ENCODE results near the gene TBC1D3B. TPM values are rescaled to one million over a fixed set of nuclear protein-coding genes. Genes with fewer than 3 reads are reported as not detected.
"Not testable (repeated sequence)": the region's sequence is repeated elsewhere in the genome, so short reads cannot be mapped to it uniquely, and the experiment has no call there.

TBC1D3B gene
- total and polyA plus RNA-seq, 2 of the 13 experiments (the other 11 are each of a cell fraction or from before 2014, with no cell fraction given) = 1.1 to 1.8 TPM

GRCh38 chr17:36212272-36212605 is 35.8 kb upstream of the TBC1D3B start:
- POLR2A ChIA-PET = no interaction called here
- in situ Hi-C loops (cut with HindIII; ENCODE audit: extremely low pct_ligation_motif_present, low pct_unique_long_range_greater_than_20kb) = no loop called here
- Histone ChIP-seq H3K4me3 (replicated peaks in 1 of 3; ENCODE audit: insufficient read depth in 1 of 3, low read depth in 2 of 3, low read length in 3 of 3) (no peak overlapping the region), H2AFZ (ENCODE audit: low read length) (no peak overlapping the region), H3K79me2 (ENCODE audit: insufficient read depth, low read length) (no peaks in the 10 kb centered on the region), H3K36me3 (replicated peaks in 1 of 2; ENCODE audit: control insufficient read depth in 1 of 2, insufficient read depth in 2 of 2, low read length in 2 of 2) (no peaks in the 10 kb centered on the region), H3K27ac (ENCODE audit: extremely low read length, insufficient read depth, low read length) (no peak overlapping the region), H4K20me1 (ENCODE audit: insufficient read depth, low read length) (no peaks in the 10 kb centered on the region), H3K9ac (ENCODE audit: insufficient read depth, low read depth, low read length) (no peak overlapping the region), H3K9me3 (ENCODE audit: low read length) (no peaks in the 10 kb centered on the region), H3K27me3 (ENCODE audit: control insufficient read depth in 1 of 2, insufficient read depth in 2 of 2, low read length in 2 of 2) (peaks cover 2 to 18% of the 10 kb centered on the region in 2 experiments; a peak in 4 of 5 replicates), H3K4me1 (ENCODE audit: insufficient read depth, low read length) (no peaks in the 10 kb centered on the region), H3K4me2 (ENCODE audit: low read depth, low read length) (no peak overlapping the region)
- 8% methylated on average over 4 of the region's 4 CpGs for WGBS (ENCODE audit: low lambda C conversion rate)
- no TSS peak for BruUV-seq (replicated peaks)
- FAIRE-seq (no peak), ATAC-seq (no peak), DNase-seq (ENCODE audit: low spot score) (no peak)
- TF ChIP-seq MAFG (CRISPR knock-in tag; IDR thresholded peaks at IDR 0.05) (no peak), HHEX (CRISPR knock-in tag; IDR thresholded peaks at IDR 0.05) (no peak), PRPF4 (IDR thresholded peaks at IDR 0.05; ENCODE audit: low read depth, low read length, poor library complexity, severe bottlenecking) (no peak), RERE (CRISPR knock-in tag; IDR thresholded peaks at IDR 0.05; ENCODE audit: low read depth) (no peak), ZBTB21 (CRISPR knock-in tag; IDR thresholded peaks at IDR 0.05) (no peak), ZNF672 (CRISPR knock-in tag; IDR thresholded peaks at IDR 0.05) (no peak), ZNF639 (CRISPR knock-in tag; conservative IDR thresholded peaks at IDR 0.05) (no peak), GMEB2 (CRISPR knock-in tag; IDR thresholded peaks at IDR 0.05; ENCODE audit: low read depth) (no peak)
- CTCF ChIA-PET (ENCODE audit: low intra/inter-chr PET ratio, low total read pairs) = no interaction called here
- intact Hi-C loops (cut with micrococcal nuclease; ENCODE audit: unreplicated experiment) = no loop called here

GRCh38 chr17:36211484-36212271 is 35.2 kb upstream of the TBC1D3B start:
- FAIRE-seq = not testable (repeated sequence)

More at GRCh38 chr17:36211484-36212271, 35.2 kb upstream of the TBC1D3B start:
- in situ Hi-C loops (cut with HindIII; ENCODE audit: extremely low pct_ligation_motif_present, low pct_unique_long_range_greater_than_20kb); H2AFZ ChIP-seq (ENCODE audit: low read length); H3K4me3 ChIP-seq (replicated peaks in 1 of 3; ENCODE audit: insufficient read depth in 1 of 3, low read depth in 2 of 3, low read length in 3 of 3); H4K20me1 ChIP-seq (ENCODE audit: insufficient read depth, low read length); DNase-seq (ENCODE audit: low spot score); ATAC-seq; H3K4me1 ChIP-seq (ENCODE audit: insufficient read depth, low read length); H3K79me2 ChIP-seq (ENCODE audit: insufficient read depth, low read length); intact Hi-C loops (cut with micrococcal nuclease; ENCODE audit: unreplicated experiment); H3K4me2 ChIP-seq (ENCODE audit: low read depth, low read length); H3K36me3 ChIP-seq (replicated peaks in 1 of 2; ENCODE audit: control insufficient read depth in 1 of 2, insufficient read depth in 2 of 2, low read length in 2 of 2); H3K27ac ChIP-seq (ENCODE audit: extremely low read length, insufficient read depth, low read length); H3K9me3 ChIP-seq (ENCODE audit: low read length); H3K9ac ChIP-seq (ENCODE audit: insufficient read depth, low read depth, low read length); POLR2A ChIA-PET; BruUV-seq (replicated peaks); CTCF ChIA-PET (ENCODE audit: low intra/inter-chr PET ratio, low total read pairs): not testable (repeated sequence)
- 12% methylated on average over 10 of the region's 10 CpGs for WGBS (ENCODE audit: low lambda C conversion rate)
- peaks cover 2 to 18% of the 10 kb centered on the region in 2 experiments; a peak in 4 of 5 replicates for H3K27me3 ChIP-seq (ENCODE audit: control insufficient read depth in 1 of 2, insufficient read depth in 2 of 2, low read length in 2 of 2)
